ENCODE results near the gene SHC1. TPM values are rescaled to one million over a fixed set of nuclear protein-coding genes. Genes with fewer than 3 reads are reported as not detected.

The SHC1 gene
- total RNA-seq, 1 donor from 2014 or later: 36.0 TPM

GRCh38 chr1:155002464-155003226, 32.1 kb upstream of the SHC1 start, which contains the start of gene ZBTB7B:
Gene ZBTB7B (plus strand): TSS chr1:155002802. CDS start chr1:155014661, 11,859 bp downstream.
- Histone ChIP-seq H3K27me3 (ENCODE audit: control insufficient read depth in 3 of 3, insufficient read depth in 3 of 3, low read length in 3 of 3) (no peaks in the 10 kb centered on the region), H3K9me3 (ENCODE audit: control insufficient read depth in 3 of 3, low read length in 3 of 3) (no peaks in the 10 kb centered on the region), H3K36me3 (ENCODE audit: control insufficient read depth in 3 of 3, insufficient read depth in 3 of 3, low read length in 3 of 3) (no peaks in the 10 kb centered on the region), H3K27ac (ENCODE audit: low read depth, low read length) (peak within 1 kb of the TSS; percentile 97), H3K4me3 (ENCODE audit: low read length in 3 of 3) (peak within 1 kb of the TSS; percentile 95 to 97 (median 96)), H3K4me1 (ENCODE audit: control insufficient read depth in 3 of 3, insufficient read depth in 3 of 3, low read length in 3 of 3) (peaks cover 48 to 50% (median 50%) of the 10 kb centered on the region in 3 donors), H3K9ac (ENCODE audit: low read depth in 1 of 3, low read length in 3 of 3) (peak within 1 kb of the TSS; percentile 92 to 97 (median 96))

DNA sequence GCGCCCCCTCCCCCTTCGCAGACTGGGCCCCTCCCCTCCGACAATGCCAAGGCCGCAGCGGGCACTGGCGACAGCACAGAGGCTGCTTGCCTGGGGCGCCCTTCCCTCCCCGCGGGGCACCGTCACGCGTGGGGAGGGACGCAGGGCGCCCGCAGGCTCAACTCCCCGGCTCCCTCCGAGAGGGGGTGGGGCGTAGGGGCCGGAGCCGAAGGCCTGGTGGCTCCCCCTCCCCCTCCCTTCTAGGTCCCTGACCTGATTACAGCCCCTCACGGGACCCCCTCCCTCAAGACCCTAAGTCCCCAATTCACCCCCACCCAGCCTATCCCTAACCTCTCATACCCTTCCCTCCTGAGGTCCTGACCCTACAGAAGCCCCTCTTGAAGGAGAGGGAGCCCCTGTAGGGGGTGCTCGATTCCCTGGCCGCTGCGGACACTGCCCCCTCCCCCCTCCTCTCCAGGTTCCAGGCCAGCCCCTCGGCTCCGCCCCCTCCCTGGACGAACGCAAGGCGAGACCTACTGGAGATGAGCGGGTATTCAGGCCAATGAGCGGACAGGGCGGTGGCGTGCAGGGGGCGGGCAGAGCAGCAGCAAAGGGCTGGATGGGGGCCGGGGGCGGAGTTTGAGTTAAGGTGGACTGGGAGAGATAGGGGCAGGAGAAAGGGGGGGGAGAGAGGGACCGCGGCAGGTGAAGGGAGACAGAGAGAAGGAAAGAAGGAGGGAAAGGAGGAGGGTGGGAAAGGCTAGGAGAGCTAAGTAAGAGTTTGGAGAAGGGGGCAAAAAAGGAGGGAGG, 31.3 kb upstream of the SHC1 start:
- H3K36me3 ChIP-seq (ENCODE audit: control insufficient read depth in 3 of 3, insufficient read depth in 3 of 3, low read length in 3 of 3): no peaks in the 10 kb centered on the region
- H3K4me1 ChIP-seq (ENCODE audit: control insufficient read depth in 3 of 3, insufficient read depth in 3 of 3, low read length in 3 of 3): peaks cover 40 to 43% (median 42%) of the 10 kb centered on the region in 3 donors
- no peaks in the 10 kb centered on the region for H3K27me3 ChIP-seq (ENCODE audit: control insufficient read depth in 3 of 3, insufficient read depth in 3 of 3, low read length in 3 of 3)
- H3K9ac ChIP-seq (ENCODE audit: low read depth in 1 of 3, low read length in 3 of 3): peak overlapping the region; percentile 88 to 94 (median 91)
- no peaks in the 10 kb centered on the region for H3K9me3 ChIP-seq (ENCODE audit: control insufficient read depth in 3 of 3, low read length in 3 of 3)
- peak overlapping the region; percentile 97 for H3K27ac ChIP-seq (ENCODE audit: low read depth, low read length)
- H3K4me3 ChIP-seq (ENCODE audit: low read length in 3 of 3): peak overlapping the region; percentile 83 to 95 (median 89)

GRCh38 chr1:155001425-155001674, 30.8 kb upstream of the SHC1 start:
- peak overlapping the region; percentile 97 for H3K27ac ChIP-seq (ENCODE audit: low read depth, low read length)
- peak overlapping the region; percentile 83 to 87 (median 87) for H3K4me3 ChIP-seq (ENCODE audit: low read length in 3 of 3)
- peak overlapping the region; percentile 88 to 94 (median 91) for H3K9ac ChIP-seq (ENCODE audit: low read depth in 1 of 3, low read length in 3 of 3)
- no peaks in the 10 kb centered on the region for H3K9me3 ChIP-seq (ENCODE audit: control insufficient read depth in 3 of 3, low read length in 3 of 3)
- H3K4me1 ChIP-seq (ENCODE audit: control insufficient read depth in 3 of 3, insufficient read depth in 3 of 3, low read length in 3 of 3): peaks cover 35 to 37% (median 37%) of the 10 kb centered on the region in 3 donors
- H3K27me3 ChIP-seq (ENCODE audit: control insufficient read depth in 3 of 3, insufficient read depth in 3 of 3, low read length in 3 of 3): no peaks in the 10 kb centered on the region
- no peaks in the 10 kb centered on the region for H3K36me3 ChIP-seq (ENCODE audit: control insufficient read depth in 3 of 3, insufficient read depth in 3 of 3, low read length in 3 of 3)

GRCh38 chr1:155000726-155001424, 30.3 kb upstream of the SHC1 start:
- no peaks in the 10 kb centered on the region for H3K9me3 ChIP-seq (ENCODE audit: control insufficient read depth in 3 of 3, low read length in 3 of 3)
- H3K36me3 ChIP-seq (ENCODE audit: control insufficient read depth in 3 of 3, insufficient read depth in 3 of 3, low read length in 3 of 3): no peaks in the 10 kb centered on the region
- H3K4me3 ChIP-seq (ENCODE audit: low read length in 3 of 3): peak overlapping the region; percentile 83 to 87 (median 87)
- peaks cover 30 to 33% (median 32%) of the 10 kb centered on the region in 3 donors for H3K4me1 ChIP-seq (ENCODE audit: control insufficient read depth in 3 of 3, insufficient read depth in 3 of 3, low read length in 3 of 3)
- H3K9ac ChIP-seq (ENCODE audit: low read depth in 1 of 3, low read length in 3 of 3): peak overlapping the region; percentile 88 to 94 (median 91)
- H3K27me3 ChIP-seq (ENCODE audit: control insufficient read depth in 3 of 3, insufficient read depth in 3 of 3, low read length in 3 of 3): no peaks in the 10 kb centered on the region
- H3K27ac ChIP-seq (ENCODE audit: low read depth, low read length): peak overlapping the region; percentile 97

- Histone ChIP-seq H3K4me3 (ENCODE audit: low read length in 3 of 3) (peak overlapping the region; percentile 83 to 87 (median 87)), H3K27me3 (ENCODE audit: control insufficient read depth in 3 of 3, insufficient read depth in 3 of 3, low read length in 3 of 3) (no peaks in the 10 kb centered on the region), H3K27ac (ENCODE audit: low read depth, low read length) (peak overlapping the region; percentile 97), H3K9ac (ENCODE audit: low read depth in 1 of 3, low read length in 3 of 3) (peak overlapping the region; percentile 45 to 94 (median 88)), H3K36me3 (ENCODE audit: control insufficient read depth in 3 of 3, insufficient read depth in 3 of 3, low read length in 3 of 3) (no peaks in the 10 kb centered on the region), H3K9me3 (ENCODE audit: control insufficient read depth in 3 of 3, low read length in 3 of 3) (no peaks in the 10 kb centered on the region), H3K4me1 (ENCODE audit: control insufficient read depth in 3 of 3, insufficient read depth in 3 of 3, low read length in 3 of 3) (peaks cover 25 to 28% (median 27%) of the 10 kb centered on the region in 3 donors)
These were observed 29.8 kb upstream of the SHC1 start for GRCh38 chr1:155000411-155000725.

DNA sequence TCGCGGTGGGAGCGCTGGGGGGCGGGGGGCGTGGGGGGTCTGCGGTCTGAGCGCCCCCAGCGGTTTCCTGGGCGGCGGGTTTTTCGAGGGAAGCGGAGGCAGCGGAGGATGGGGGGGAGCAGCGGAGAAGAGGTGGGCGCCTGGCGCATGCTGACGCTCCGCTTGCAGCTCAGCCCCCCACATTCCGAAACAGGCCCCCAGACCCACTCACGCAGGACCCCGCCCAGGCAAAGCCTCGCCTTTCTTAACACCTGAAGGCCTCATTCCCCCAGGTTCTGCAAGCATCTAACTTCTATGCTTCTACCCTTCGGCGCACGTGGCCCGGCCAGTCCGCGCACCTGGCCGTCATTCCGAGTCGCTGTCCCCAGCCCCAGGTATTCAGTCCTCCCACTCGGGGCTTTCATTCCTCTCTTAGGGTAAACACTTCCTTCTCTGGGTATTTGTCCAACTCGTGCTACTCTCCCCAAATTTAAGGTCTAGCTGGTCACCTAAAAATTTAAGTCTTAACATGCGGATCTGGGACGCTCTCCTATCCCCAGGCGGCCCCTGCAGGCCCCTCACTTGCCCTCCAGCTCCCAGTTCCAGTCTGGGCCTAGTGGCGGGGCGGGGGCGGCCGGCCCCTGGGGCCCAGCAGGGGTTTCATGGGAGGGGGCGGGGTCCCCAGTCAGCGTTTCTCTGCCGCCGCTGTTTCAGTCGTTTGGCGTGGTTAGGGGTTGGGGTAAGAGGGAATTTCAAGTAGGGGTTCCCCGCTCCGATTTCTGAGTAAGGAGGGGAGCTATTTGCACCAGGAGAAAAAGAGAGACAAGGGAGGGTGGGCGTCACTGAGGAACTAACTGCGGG, 29.2 kb upstream of the SHC1 start:
- H3K36me3 ChIP-seq (ENCODE audit: control insufficient read depth in 3 of 3, insufficient read depth in 3 of 3, low read length in 3 of 3): no peaks in the 10 kb centered on the region
- peaks cover 20 to 23% (median 22%) of the 10 kb centered on the region in 3 donors for H3K4me1 ChIP-seq (ENCODE audit: control insufficient read depth in 3 of 3, insufficient read depth in 3 of 3, low read length in 3 of 3)
- H3K27me3 ChIP-seq (ENCODE audit: control insufficient read depth in 3 of 3, insufficient read depth in 3 of 3, low read length in 3 of 3): no peaks in the 10 kb centered on the region
- no peaks in the 10 kb centered on the region for H3K9me3 ChIP-seq (ENCODE audit: control insufficient read depth in 3 of 3, low read length in 3 of 3)
- peak overlapping the region; percentile 51 to 94 (median 77) for H3K9ac ChIP-seq (ENCODE audit: low read depth in 1 of 3, low read length in 3 of 3)
- H3K27ac ChIP-seq (ENCODE audit: low read depth, low read length): peak overlapping the region; percentile 97
- peak overlapping the region; percentile 83 to 87 (median 87) for H3K4me3 ChIP-seq (ENCODE audit: low read length in 3 of 3)

DNA sequence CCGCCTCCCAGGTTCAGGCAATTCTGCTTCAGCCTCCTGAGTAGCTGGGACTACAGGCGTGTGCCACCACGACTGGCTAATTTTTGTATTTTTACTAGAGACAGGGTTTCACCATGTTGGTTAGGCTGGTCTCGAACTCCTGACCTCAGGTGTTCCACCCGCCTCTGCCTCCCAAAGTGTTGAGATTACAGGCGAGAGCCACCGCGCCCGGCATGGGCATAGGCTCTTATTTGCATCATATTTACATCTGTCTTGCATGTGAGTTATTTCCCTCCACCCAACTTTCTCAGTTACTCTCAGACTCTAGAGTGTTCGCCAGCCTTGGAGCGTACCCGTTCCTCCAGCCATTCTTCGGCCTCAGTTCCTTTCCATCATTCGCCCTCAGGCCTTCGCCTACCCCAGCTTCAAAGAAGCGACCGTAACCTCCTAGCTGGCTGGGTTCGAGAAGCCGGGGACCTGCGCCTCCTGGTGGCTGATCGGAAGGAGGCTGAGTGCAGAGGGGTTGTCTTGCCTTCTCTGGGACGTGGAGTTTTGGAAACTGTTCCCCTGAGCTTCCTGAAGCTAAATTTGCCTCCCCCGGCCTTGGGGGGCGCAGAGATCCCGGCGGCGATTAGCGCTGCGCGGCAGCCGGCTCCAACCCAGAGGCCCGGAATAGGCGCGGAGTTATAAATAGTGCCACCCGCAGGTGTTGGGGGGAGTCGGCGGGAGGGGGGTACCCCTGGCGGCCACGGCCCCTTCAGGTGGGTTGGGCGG, 28.4 kb upstream of the SHC1 start:
- H3K27me3 ChIP-seq (ENCODE audit: control insufficient read depth in 3 of 3, insufficient read depth in 3 of 3, low read length in 3 of 3): no peaks in the 10 kb centered on the region
- H3K4me3 ChIP-seq (ENCODE audit: low read length in 3 of 3): peak overlapping the region; percentile 27 to 66 (median 65)
- no peaks in the 10 kb centered on the region for H3K36me3 ChIP-seq (ENCODE audit: control insufficient read depth in 3 of 3, insufficient read depth in 3 of 3, low read length in 3 of 3)
- H3K4me1 ChIP-seq (ENCODE audit: control insufficient read depth in 3 of 3, insufficient read depth in 3 of 3, low read length in 3 of 3): peaks cover 12 to 15% (median 14%) of the 10 kb centered on the region in 3 donors
- peak overlapping the region; percentile 48 to 78 (median 70) for H3K9ac ChIP-seq (ENCODE audit: low read depth in 1 of 3, low read length in 3 of 3)
- H3K27ac ChIP-seq (ENCODE audit: low read depth, low read length): peak overlapping the region; percentile 97
- no peaks in the 10 kb centered on the region for H3K9me3 ChIP-seq (ENCODE audit: control insufficient read depth in 3 of 3, low read length in 3 of 3)

- H3K4me3 ChIP-seq (ENCODE audit: low read length in 3 of 3): no peak overlapping the region
- no peaks in the 10 kb centered on the region for H3K9me3 ChIP-seq (ENCODE audit: control insufficient read depth in 3 of 3, low read length in 3 of 3)
- no peaks in the 10 kb centered on the region for H3K27me3 ChIP-seq (ENCODE audit: control insufficient read depth in 3 of 3, insufficient read depth in 3 of 3, low read length in 3 of 3)
- H3K27ac ChIP-seq (ENCODE audit: low read depth, low read length): no peak overlapping the region
- H3K4me1 ChIP-seq (ENCODE audit: control insufficient read depth in 3 of 3, insufficient read depth in 3 of 3, low read length in 3 of 3): peaks cover 11 to 14% (median 13%) of the 10 kb centered on the region in 3 donors
- H3K36me3 ChIP-seq (ENCODE audit: control insufficient read depth in 3 of 3, insufficient read depth in 3 of 3, low read length in 3 of 3): no peaks in the 10 kb centered on the region
- peak overlapping the region in 1 of 3 donors; percentile 9 for H3K9ac ChIP-seq (ENCODE audit: low read depth in 1 of 3, low read length in 3 of 3)
These were observed 27.7 kb upstream of the SHC1 start for GRCh38 chr1:154998201-154998780.
